ENCODE measurements around the gene LCN6. TPM values are rescaled to one million over a fixed set of nuclear protein-coding genes. Genes with fewer than 3 reads are reported as not detected.

Gene LCN6, protein sequence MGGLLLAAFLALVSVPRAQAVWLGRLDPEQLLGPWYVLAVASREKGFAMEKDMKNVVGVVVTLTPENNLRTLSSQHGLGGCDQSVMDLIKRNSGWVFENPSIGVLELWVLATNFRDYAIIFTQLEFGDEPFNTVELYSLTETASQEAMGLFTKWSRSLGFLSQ
- total RNA-seq: not detected in 2 replicates

DNA sequence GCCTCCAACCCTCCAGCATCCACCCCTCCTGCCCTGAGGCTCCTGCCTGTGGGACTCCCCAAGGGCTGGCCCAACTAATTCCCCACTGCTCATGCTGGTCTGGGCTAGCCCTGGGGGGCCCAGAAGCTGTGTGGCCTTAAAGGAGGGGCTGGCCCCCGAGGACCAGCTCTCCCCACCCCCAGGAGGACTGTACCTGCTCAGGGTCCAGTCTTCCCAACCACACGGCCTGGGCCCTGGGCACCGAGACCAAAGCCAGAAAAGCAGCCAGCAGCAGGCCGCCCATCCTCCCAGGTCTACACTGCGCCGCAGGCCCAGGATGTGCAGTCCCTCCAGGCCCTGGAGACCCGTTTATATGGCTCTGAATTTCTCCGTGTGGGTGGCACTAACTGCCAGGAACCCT, at the start of gene LCN6:
LCN6 (minus strand) TSS at position 325 of the 400 bp plus-strand sequence; CDS start at position 283, 42 bp downstream.

DNA sequence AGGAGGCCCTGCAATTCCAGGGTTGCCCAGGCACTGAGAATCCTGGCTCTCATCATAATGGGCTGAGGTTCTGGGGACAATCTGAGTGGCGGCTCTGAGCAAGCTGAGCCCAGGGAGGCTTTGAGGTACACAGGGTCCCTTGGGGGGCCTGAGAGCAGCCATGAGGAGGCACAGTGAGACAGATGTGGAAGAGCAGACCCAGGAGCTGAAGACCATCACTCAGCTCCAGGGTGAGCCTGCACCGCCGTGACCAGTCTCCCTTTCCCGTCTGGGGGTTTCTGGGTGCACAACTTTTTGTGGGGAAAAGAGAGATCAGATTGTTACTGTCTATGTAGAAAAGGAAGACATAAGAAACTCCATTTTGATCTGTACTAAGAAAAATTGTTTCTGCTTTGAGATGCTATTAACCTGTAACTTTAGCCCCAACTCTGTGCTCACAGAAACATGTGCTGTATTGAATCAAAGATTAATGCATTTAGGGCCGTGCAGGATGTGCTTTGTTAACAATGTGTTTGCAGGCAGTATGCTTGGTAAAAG, 48.0 kb upstream of the LCN6 start, which contains the start of gene CCDC183:
CCDC183 (plus strand) TSS at position 101 of the 537 bp plus-strand sequence; CDS start at position 161, 60 bp downstream.

DNA sequence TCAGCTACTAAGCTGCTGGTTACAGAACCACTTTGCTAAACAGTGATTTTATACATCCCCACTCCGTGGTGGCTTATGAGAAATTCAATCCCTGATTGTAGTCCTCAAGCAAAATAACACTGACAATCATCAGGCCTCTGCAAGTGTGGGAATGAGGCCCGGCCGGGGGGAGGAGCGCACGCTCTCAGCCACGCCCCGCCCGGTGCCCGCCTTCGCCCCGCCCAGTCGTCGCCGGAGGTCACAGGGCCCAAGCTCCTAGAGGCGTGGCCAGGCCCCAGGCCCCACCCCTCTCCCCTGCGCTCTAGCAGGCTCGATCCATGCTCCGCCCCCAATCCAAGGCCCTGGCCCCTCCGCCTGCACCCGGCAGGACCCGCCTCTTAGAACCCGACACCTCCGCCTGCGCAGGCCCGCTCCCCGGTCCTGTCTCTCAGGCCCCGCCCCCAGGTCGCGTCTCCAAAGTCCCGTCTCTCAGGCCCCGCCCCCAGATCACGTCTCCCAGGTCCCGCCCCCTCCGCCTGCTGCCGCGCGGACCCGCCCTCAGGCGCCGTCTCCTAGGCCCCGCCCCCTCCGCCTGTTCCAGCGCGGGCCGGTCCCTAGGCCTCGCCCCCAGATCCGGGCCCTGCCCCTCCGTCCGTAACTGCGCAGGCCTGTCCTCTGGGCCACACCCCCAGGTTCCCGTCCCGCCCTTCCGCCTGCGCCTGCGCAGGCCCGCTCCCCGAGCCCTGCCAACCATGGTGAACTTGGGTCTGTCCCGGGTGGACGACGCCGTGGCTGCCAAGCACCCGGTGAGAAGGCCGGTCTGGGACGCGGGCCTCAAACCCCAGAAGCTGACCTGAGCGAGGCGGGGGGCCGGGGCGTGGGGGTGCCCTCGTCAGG, 42.6 kb upstream of the LCN6 start, which contains the start of gene TMEM141:
TMEM141 (plus strand) TSS at position 705 of the 876 bp plus-strand sequence; CDS start at position 732, 27 bp downstream.

DNA sequence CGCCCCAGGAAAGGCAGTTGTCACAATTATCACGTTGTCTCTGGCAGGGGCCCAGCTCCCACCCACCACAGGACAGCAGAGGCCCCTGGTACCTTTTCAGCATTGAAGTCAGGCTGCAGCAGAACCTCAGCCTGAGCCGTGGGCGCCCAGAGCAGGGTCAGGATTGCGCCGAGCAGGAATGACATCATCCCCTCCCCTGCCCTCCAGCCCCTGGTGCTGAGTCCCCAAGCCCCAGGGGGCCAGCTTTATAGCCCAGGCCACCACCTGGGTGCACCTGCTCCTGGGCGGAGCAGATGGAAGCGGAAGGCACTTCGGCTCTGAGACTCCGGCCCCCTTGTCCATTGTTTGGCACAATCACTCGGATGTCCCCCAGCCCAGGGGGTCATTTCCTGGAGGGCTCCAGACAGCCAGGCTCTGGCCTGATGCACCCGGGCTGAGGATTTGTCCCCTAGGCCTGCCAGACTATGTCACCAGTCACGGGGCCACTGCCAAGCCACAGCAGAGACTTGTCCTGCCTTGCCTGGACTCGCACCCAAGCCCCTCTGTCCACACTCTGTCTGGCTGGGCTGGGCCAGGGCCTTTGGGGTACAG, 16.1 kb upstream of the LCN6 start, which contains the start of gene LCN15:
LCN15 (minus strand) TSS at position 218 of the 591 bp plus-strand sequence; CDS start at position 188, 30 bp downstream.

DNA sequence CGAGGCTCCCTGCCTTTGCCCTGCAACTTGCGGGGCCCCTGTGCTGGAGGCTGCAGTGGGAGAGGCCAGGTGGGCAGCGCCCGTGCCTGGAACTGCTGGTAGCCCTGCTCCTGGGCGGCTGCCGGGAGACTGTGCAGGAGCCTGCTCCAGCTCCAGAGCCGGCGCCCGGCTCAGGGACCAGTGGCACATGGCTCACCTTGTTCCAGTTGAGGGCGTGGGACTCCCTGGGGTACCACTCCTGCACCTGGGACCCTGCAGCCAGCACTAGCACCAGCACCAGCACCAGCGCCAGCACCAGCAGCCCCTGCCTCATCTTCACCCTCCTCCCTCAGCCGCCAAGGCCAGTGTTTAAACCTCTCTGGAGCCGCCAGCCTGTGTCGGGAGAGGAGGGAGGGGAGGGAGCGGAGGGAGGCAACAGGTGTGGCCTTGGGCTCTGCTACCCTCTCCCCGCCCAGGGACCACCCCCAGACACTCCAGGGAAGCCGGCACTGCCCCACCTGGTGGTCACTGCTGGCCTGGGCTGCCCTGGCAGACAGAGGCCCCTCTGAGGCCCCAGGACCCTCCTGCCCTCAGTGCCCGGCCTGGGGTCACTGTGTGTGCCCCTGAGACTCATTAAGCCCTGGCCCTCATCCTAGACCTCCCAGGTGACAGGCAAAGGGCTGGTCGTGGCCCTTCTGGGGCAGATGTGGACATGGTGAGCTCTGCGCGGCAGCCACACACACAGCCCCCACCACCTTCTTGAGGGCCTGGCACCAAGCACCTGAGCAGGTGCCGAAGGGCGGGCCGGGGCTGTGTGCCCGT, 5.5 kb downstream of the LCN6 start, which contains the start of gene LCN10:
LCN10 (minus strand) TSS at position 350 of the 801 bp plus-strand sequence; CDS start at position 313, 37 bp downstream.

DNA sequence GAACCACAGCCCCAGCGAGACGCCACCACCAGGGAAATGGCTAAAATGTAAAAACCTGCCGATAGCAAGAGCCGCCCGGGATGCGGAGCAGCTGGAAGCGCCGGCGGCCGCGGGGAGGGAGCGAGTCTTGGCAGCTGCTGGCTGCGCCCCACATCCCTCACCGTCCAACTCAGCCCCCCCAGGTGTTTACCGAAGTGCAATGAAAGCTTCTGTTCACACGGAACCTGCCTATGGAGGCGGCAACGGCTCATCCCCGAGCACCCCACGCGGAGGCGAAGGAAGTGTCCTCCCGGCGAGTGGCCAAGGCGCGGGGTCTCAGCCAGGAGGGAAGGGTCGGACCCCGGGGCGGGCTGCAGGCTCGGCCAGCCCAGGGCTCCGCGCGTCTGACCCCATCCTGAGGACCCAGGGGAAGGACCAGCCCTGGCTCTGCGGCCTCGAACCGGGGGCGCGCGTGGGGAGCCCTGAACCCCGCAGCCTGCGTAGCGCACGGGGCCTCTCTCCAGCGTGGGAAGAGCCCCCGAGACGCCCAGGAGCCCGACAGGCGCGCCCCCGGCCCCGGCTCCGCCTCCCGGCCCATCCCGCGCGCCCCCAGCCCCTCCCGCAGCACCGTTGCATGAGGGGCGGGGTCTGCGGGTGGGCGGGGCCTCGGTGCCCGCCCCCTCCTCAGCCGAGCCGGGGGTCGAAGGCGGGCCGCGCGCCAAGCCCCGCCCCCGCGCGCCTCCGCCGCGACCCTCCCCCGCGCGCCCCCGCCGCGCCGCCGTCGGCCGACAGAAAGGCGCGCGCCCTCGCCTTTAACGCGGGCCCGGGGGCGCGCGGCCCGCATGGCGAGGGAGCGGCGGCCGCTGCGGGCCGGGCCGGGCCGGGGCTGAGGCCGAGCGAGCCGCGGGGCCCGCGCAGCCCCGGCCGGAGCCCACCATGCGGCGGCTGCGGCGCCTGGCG, 36.3 kb downstream of the LCN6 start, which contains the start of gene DIPK1B:
DIPK1B (plus strand) TSS at position 822 of the 939 bp plus-strand sequence; CDS start at position 916, 94 bp downstream.

Other genes with a start within 250 kb of the LCN6 start
- gene NOTCH1, start 202.5 kb downstream of the LCN6 start, total RNA-seq: 11.7 and 13.7 TPM in 2 replicates
- gene EGFL7, start 85.6 kb downstream of the LCN6 start, total RNA-seq: 26.7 and 30.1 TPM in 2 replicates
- gene AGPAT2, start 61.1 kb downstream of the LCN6 start, total RNA-seq: 45.6 and 50.7 TPM in 2 replicates
- gene DIPK1B, start 36.0 kb downstream of the LCN6 start, total RNA-seq: 3.2 and 29.0 TPM in 2 replicates
- not detected in 2 replicates for gene LCN10, start 5.6 kb downstream of the LCN6 start, total RNA-seq
- not detected in 2 replicates for gene LCN8, start 9.7 kb upstream of the LCN6 start, total RNA-seq
- gene LCN15, start 16.0 kb upstream of the LCN6 start, total RNA-seq: not detected in 2 replicates
- 57.3 and 94.1 TPM in 2 replicates for gene TMEM141, start 42.8 kb upstream of the LCN6 start, total RNA-seq
- gene CCDC183, start 47.8 kb upstream of the LCN6 start, total RNA-seq: 1.1 TPM in 1 of 2 replicates, not detected in the other
- 57.3 and 90.6 TPM in 2 replicates for gene RABL6, start 59.4 kb upstream of the LCN6 start, total RNA-seq
- 0.52 and 0.88 TPM in 2 replicates for gene AJM1, start 94.0 kb upstream of the LCN6 start, total RNA-seq
- gene PHPT1, start 100.9 kb upstream of the LCN6 start, total RNA-seq: 101 and 129 TPM in 2 replicates
- 0.91 and 2.2 TPM in 2 replicates for gene MAMDC4, start 103.8 kb upstream of the LCN6 start, total RNA-seq
- 305 and 403 TPM in 2 replicates for gene EDF1, start 117.8 kb upstream of the LCN6 start, total RNA-seq
- gene TRAF2, start 138.0 kb upstream of the LCN6 start, total RNA-seq: 8.5 and 11.9 TPM in 2 replicates
- 127 and 134 TPM in 2 replicates for gene FBXW5, start 196.2 kb upstream of the LCN6 start, total RNA-seq
- not detected in 2 replicates for gene C8G, start 196.7 kb upstream of the LCN6 start, total RNA-seq
- gene LCN12, start 203.7 kb upstream of the LCN6 start, total RNA-seq: not detected in 2 replicates
- gene PTGDS, start 229.0 kb upstream of the LCN6 start, total RNA-seq: 0.39 and 78.2 TPM in 2 replicates
- gene LCNL1, start 234.5 kb upstream of the LCN6 start, total RNA-seq: 1.9 TPM in 1 of 2 replicates, not detected in the other
- gene PAXX, start 243.9 kb upstream of the LCN6 start, total RNA-seq: 19.1 and 33.0 TPM in 2 replicates
- 3.1 and 6.2 TPM in 2 replicates for gene CLIC3, start 248.0 kb upstream of the LCN6 start, total RNA-seq